CD4-positive, alpha-beta memory T cell (primary cell): Measurements from ENCODE around the gene RNU6-8. TPM values are rescaled to one million over a fixed set of nuclear protein-coding genes. Genes with fewer than 3 reads are reported as not detected.

Source experiments
- CTCF ChIA-PET: fragments of 350-600 bp; sonication (Branson Sonifier 250); formaldehyde crosslinking; loops from one replicate; lab custom pipeline; 2021; ENCODE audit warnings: inconsistent platforms; ENCODE audit not compliant: partially characterized antibody; lab: Charles Lee
- POLR2A ChIA-PET: fragments of 350-600 bp; sonication (Branson Sonifier 250); formaldehyde crosslinking; loops from one replicate; lab custom pipeline; 2021; ENCODE audit not compliant: partially characterized antibody; lab: Charles Lee
- DNase-seq, 5 donors: peaks; one replicate each; pipeline versions ENCODE4 v3.0.0 to v3.0.0-alpha.2; 2020 to 2022; ENCODE audit warnings: mixed read lengths in 1 of 5
- H3K27ac ChIP-seq: one replicate; pipeline ENCODE4 v1.7.0; 2013; ENCODE audit warnings: low read depth, low read length
- H3K27me3 ChIP-seq: 2 replicates; pipeline ENCODE4 v1.7.0; 2013; ENCODE audit warnings: mild to moderate bottlenecking, low read length, moderate library complexity; ENCODE audit not compliant: insufficient read depth
- H3K36me3 ChIP-seq: 2 replicates; pipeline ENCODE4 v1.7.0; 2013; ENCODE audit warnings: mild to moderate bottlenecking, low read length, moderate library complexity; ENCODE audit not compliant: insufficient read depth
- H3K4me1 ChIP-seq: 2 replicates; pipeline ENCODE4 v1.7.0; 2013; ENCODE audit warnings: mild to moderate bottlenecking, low read length, moderate library complexity; ENCODE audit not compliant: insufficient read depth
- H3K4me3 ChIP-seq, 2 donors: one replicate each; pipeline ENCODE4 v1.7.0; 2013; ENCODE audit warnings: low read length in 2 of 2, mild to moderate bottlenecking in 1 of 2
- H3K9me3 ChIP-seq, 2 donors: one replicate each; pipeline ENCODE4 v1.7.0; 2013; ENCODE audit warnings: low read length in 2 of 2, control low read depth in 1 of 2; ENCODE audit not compliant: control insufficient read depth in 1 of 2
- H3K27ac Mint-ChIP-seq, 7 donors: one replicate each; pipeline ENCODE4 v1.8.0; 2020 to 2021; ENCODE audit warnings: mixed read lengths in 7 of 7, mild to moderate bottlenecking in 6 of 7, inconsistent platforms in 3 of 7, moderate library complexity in 3 of 7
- H3K27me3 Mint-ChIP-seq, 2 donors: one replicate each; pipeline ENCODE4 v1.8.0; 2020 to 2021; ENCODE audit warnings: mixed read lengths in 2 of 2
- H3K36me3 Mint-ChIP-seq, 2 donors: one replicate each; pipeline ENCODE4 v1.8.0; 2020 to 2021; ENCODE audit warnings: mixed read lengths in 2 of 2, inconsistent platforms in 1 of 2, mild to moderate bottlenecking in 1 of 2
- H3K4me1 Mint-ChIP-seq, 4 donors: one replicate each; pipeline ENCODE4 v1.8.0; 2020 to 2021; ENCODE audit warnings: mixed read lengths in 4 of 4, mild to moderate bottlenecking in 1 of 4
- H3K4me3 Mint-ChIP-seq, 8 donors: one replicate each; pipeline ENCODE4 v1.8.0; 2020 to 2021; ENCODE audit warnings: mixed read lengths in 8 of 8, mild to moderate bottlenecking in 7 of 8, moderate library complexity in 6 of 8, inconsistent platforms in 3 of 8
- H3K9me3 Mint-ChIP-seq, 8 donors: one replicate each; pipeline ENCODE4 v1.8.0; 2020 to 2021; ENCODE audit warnings: mixed read lengths in 8 of 8, mild to moderate bottlenecking in 5 of 8, inconsistent platforms in 3 of 8, moderate library complexity in 1 of 8
- intact Hi-C: fragments of 100-400 bp; cut with micrococcal nuclease; formaldehyde crosslinking; loops from one replicate; pipeline ENCODE4 v1.15.1; 2023
- polyA plus RNA-seq, 2 donors: library from polyadenylated mRNA; unstranded; fragments of 300-500 nt; fragmentation: Illumina TruSeq; gene quantifications; one replicate each; pipeline ENCODE4 v1.2.3, GENCODE V29; 2021
- total RNA-seq, 2 experiments: library from RNA; stranded (reverse); gene quantifications; one replicate each; pipeline ENCODE4 v1.2.3, GENCODE V29; 2021

RNU6-8 gene
- total and polyA plus RNA-seq, 4 experiments from 2014 or later: not detected

DNA sequence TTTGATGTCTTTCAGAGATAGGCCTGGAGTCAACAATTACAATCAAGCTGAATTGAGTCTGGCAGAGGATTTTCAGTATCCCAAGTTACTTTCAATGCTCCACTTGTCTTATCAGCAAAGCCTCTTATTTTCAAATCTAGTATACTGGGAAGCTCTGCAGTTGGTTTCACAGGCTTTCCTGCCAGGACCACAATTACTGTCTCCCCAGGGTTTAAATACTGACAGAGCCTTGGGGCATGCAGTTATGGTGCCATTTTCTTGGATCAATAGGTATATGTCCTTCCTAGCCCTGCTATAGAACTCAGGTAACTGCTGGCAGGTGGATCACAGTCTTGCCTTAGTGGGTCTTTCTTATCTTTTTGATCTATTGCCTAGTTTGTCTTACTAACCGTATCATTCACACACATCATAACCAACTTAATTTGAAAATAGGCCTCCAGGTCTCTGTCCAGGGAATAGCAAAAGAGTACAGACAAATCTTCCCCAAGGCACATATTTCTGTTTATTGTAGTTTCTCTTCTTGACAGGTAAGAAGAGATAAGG lies 22.4 kb upstream of the RNU6-8 start:
- Histone ChIP-seq H3K27ac (no peak overlapping the region), H3K4me3 (no peak overlapping the region), H3K36me3 (no peaks in the 10 kb centered on the region), H3K4me1 (no peaks in the 10 kb centered on the region), H3K27me3 (no peaks in the 10 kb centered on the region), H3K9me3 (no peaks in the 10 kb centered on the region)
- intact Hi-C loops: no loop called here
- Mint-ChIP-seq H3K9me3 (no peaks in the 10 kb centered on the region), H3K4me3 (no peak overlapping the region), H3K36me3 (no peaks in the 10 kb centered on the region), H3K27ac (peak overlapping the region in 1 of 7 donors; percentile 13), H3K27me3 (peaks cover 2 to 6% of the 10 kb centered on the region in 2 donors), H3K4me1 (no peaks in the 10 kb centered on the region)
- DNase-seq: no peak
- ChIA-PET POLR2A (no interaction called here), CTCF (interaction anchor here (1.1 to 1.4 kb wide), 2 partner anchors 18 to 152 kb away, joined by 3 to 4 read pairs; no protein-coding TSS in a partner anchor)

DNA sequence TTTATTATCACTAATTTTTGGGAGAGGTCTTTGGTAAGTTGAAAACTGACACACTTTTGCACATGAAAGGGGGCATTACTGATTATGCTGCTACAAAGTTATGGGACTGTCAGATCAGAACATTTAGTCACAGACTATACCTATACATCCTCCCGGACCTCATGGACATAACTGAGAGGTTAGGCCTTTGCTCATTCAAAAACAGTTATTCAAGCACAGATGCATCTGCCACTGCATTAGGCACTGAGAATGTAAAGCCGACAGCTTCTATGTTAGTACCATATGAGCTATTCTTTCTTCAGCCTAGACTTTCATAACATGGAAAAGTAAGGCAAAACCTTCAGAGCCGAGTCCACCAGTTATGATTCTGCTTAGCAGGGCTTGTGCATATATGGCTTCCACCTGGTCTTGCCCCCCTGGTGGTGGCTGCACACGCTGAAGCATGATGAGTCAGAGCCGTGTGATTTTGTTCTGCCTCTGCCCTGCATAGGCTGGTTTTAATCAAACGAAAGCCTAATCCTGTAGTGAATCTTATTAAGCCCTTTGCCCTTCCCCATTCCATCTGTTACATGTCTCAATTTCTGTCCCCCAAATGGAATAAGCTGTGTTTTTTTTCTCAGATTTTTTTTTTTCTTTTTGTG lies 21.8 kb upstream of the RNU6-8 start:
- intact Hi-C loops: no loop called here
- H3K36me3 Mint-ChIP-seq: no peaks in the 10 kb centered on the region
- H3K9me3 Mint-ChIP-seq: no peaks in the 10 kb centered on the region
- H3K9me3 ChIP-seq: no peaks in the 10 kb centered on the region
- peaks cover 2 to 6% of the 10 kb centered on the region in 2 donors for H3K27me3 Mint-ChIP-seq
- no peak overlapping the region for H3K4me3 ChIP-seq
- ChIA-PET POLR2A (no interaction called here), CTCF (interaction anchor here (1.1 to 1.4 kb wide), 3 partner anchors 17 to 152 kb away, joined by 3 to 4 read pairs (median 3); no protein-coding TSS in a partner anchor)
- no peaks in the 10 kb centered on the region for H3K4me1 ChIP-seq
- no peaks in the 10 kb centered on the region for H3K4me1 Mint-ChIP-seq
- no peaks in the 10 kb centered on the region for H3K36me3 ChIP-seq
- no peak overlapping the region for H3K27ac ChIP-seq
- no peaks in the 10 kb centered on the region for H3K27me3 ChIP-seq
- H3K4me3 Mint-ChIP-seq: no peak overlapping the region
- H3K27ac Mint-ChIP-seq: no peak overlapping the region
- no peak for DNase-seq

DNA sequence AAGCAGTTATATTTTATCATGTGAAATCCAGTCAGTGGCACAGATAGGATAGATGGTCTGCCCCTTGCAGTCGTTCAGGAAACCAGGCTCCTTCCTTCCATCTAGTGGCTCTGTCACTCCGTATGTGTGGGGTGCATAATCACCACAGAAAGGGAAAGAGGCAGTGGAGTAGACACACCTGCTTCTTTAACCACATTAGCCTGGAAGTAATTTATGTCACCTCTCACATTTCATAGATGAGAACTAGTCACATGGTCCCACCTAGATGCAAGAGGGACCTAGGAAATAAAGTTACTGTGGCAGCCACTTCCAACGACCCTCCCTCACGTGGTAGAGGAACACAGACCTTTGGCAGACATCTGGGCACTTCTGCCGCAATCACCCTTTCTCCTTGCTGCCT lies 14.2 kb upstream of the RNU6-8 start:
- peaks cover 7 to 11% of the 10 kb centered on the region in 2 donors for H3K27me3 Mint-ChIP-seq
- no peak overlapping the region for H3K27ac Mint-ChIP-seq
- no peaks in the 10 kb centered on the region for H3K36me3 Mint-ChIP-seq
- no peak overlapping the region for H3K4me3 Mint-ChIP-seq
- ChIA-PET POLR2A (no interaction called here), CTCF (no interaction called here)
- intact Hi-C loops: no loop called here
- Histone ChIP-seq H3K27ac (no peak overlapping the region), H3K9me3 (no peaks in the 10 kb centered on the region), H3K4me3 (no peak overlapping the region), H3K27me3 (no peaks in the 10 kb centered on the region), H3K4me1 (no peaks in the 10 kb centered on the region), H3K36me3 (no peaks in the 10 kb centered on the region)
- no peak for DNase-seq
- H3K4me1 Mint-ChIP-seq: no peaks in the 10 kb centered on the region
- peaks cover 0 to 2% (median 0%) of the 10 kb centered on the region in 8 donors for H3K9me3 Mint-ChIP-seq

DNA sequence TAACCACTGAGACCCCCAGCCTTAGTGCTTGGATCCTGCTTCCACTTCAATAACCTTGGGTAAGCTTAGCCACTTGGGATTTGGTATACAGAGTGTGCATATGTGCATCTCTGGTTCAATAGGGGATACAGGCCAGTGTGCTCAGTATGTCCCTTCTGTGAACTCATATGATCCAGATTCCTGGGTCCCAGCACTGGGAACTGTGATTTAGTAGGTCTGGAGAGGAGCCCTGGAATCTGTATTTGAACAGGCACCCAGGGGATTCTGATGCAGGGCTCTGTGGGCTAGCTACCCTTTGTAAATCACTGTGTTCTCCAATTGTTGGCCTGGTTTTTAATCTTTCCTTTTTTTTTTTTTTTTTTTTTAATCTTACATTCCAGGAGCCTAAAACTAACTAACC lies 9.8 kb upstream of the RNU6-8 start:
- H3K9me3 Mint-ChIP-seq: peaks cover 0 to 2% (median 0%) of the 10 kb centered on the region in 8 donors
- H3K4me3 ChIP-seq: no peak overlapping the region

DNA sequence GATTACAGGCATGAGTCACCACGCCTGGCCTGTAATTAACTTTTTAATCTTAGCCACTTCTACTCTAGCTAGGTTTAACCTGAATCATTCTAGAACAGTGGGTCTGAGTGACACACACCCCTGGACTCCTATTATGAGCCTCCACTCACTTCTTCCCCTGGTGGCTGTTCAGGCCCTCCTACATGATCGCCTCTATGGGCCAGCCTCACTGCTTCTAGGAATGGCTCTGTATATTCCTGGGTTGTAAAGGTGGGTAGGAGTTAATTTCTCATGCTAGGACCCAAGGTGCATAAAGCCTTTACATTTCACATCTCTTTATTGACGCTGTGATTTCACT lies 8.0 kb upstream of the RNU6-8 start:
- no peak overlapping the region for H3K27ac Mint-ChIP-seq
- intact Hi-C loops: no loop called here

More for the DNA sequence above, 9.8 kb upstream of the RNU6-8 start:
- Mint-ChIP-seq H3K4me3 (no peak overlapping the region), H3K36me3 (no peaks in the 10 kb centered on the region), H3K4me1 (no peaks in the 10 kb centered on the region), H3K27me3 (peaks cover 0 to 8% of the 10 kb centered on the region in 2 donors), H3K27ac (no peak overlapping the region)
- DNase-seq: no peak
- Histone ChIP-seq H3K4me1 (no peaks in the 10 kb centered on the region), H3K27ac (no peak overlapping the region), H3K36me3 (no peaks in the 10 kb centered on the region), H3K9me3 (no peaks in the 10 kb centered on the region), H3K27me3 (no peaks in the 10 kb centered on the region)
- ChIA-PET POLR2A (no interaction called here), CTCF (interaction anchor here (1.0 to 1.3 kb wide), 2 partner anchors 31 to 42 kb away, joined by 3 read pairs; no protein-coding TSS in a partner anchor)
- intact Hi-C loops: no loop called here

DNA sequence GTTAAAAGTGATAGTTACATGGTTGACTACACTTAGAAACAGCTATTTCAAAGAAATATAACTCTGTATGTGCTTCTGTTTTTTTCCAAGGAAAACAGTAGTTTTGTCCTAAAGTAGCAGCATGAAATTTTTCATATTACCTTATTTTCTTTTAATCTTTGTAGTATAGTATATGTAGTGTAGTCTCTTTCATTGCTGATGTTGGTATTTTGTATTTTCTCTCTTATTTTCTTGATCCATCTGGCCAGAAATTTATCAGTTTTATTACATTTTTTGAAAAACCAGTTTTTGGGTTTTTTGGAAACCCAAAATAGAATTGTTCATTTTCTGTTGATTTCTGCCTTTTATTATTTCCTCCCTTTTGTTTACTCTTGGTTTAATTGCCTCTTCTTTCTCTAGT lies 6.4 kb upstream of the RNU6-8 start:
- H3K9me3 Mint-ChIP-seq: peaks cover 0 to 2% (median 0%) of the 10 kb centered on the region in 8 donors
- intact Hi-C loops: no loop called here
- no peak for DNase-seq
- no peaks in the 10 kb centered on the region for H3K36me3 Mint-ChIP-seq
- no peak overlapping the region for H3K4me3 Mint-ChIP-seq
- H3K27ac Mint-ChIP-seq: no peak overlapping the region
- Histone ChIP-seq H3K9me3 (no peaks in the 10 kb centered on the region), H3K27me3 (no peaks in the 10 kb centered on the region), H3K4me3 (no peak overlapping the region), H3K36me3 (no peaks in the 10 kb centered on the region), H3K4me1 (peaks cover 1% of the 10 kb centered on the region), H3K27ac (no peak overlapping the region)
- H3K27me3 Mint-ChIP-seq: peaks cover 0 to 8% of the 10 kb centered on the region in 2 donors
- CTCF ChIA-PET: no interaction called here
- peaks cover 1 to 7% (median 3%) of the 10 kb centered on the region in 4 donors for H3K4me1 Mint-ChIP-seq
- POLR2A ChIA-PET: no interaction called here

More for the DNA sequence above, 8.0 kb upstream of the RNU6-8 start:
- H3K27me3 ChIP-seq: no peaks in the 10 kb centered on the region
- H3K4me1 ChIP-seq: no peaks in the 10 kb centered on the region
- CTCF ChIA-PET: no interaction called here
- Mint-ChIP-seq H3K9me3 (peaks cover 0 to 2% (median 0%) of the 10 kb centered on the region in 8 donors), H3K4me3 (no peak overlapping the region), H3K4me1 (peaks cover 0 to 4% (median 1%) of the 10 kb centered on the region in 4 donors), H3K27me3 (peaks cover 0 to 8% of the 10 kb centered on the region in 2 donors), H3K36me3 (no peaks in the 10 kb centered on the region)
- DNase-seq: no peak
- no peaks in the 10 kb centered on the region for H3K9me3 ChIP-seq
- no peaks in the 10 kb centered on the region for H3K36me3 ChIP-seq
- no peak overlapping the region for H3K4me3 ChIP-seq
- H3K27ac ChIP-seq: no peak overlapping the region
- POLR2A ChIA-PET: no interaction called here

DNA sequence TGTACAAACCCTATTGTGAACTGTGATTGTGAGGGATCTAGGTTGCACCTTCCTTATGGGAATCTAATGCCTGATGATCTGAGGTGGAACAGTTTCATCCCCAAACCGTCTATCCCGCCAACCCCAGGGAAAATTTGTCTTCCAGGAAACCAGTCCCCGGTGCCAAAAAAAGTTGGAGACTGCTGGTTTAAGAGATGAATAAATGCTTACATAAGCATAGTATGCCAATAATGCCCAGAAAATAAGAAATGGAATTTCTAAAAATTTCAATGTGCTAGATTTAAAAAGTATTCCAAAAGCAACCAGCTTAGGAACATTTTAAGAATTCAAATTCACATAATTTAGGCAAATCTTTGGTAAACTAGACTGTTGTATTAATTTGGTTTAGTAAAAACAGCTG lies 5.4 kb upstream of the RNU6-8 start:
- Histone ChIP-seq H3K27ac (no peak overlapping the region), H3K9me3 (no peaks in the 10 kb centered on the region), H3K36me3 (no peaks in the 10 kb centered on the region), H3K27me3 (no peaks in the 10 kb centered on the region), H3K4me3 (no peak overlapping the region), H3K4me1 (peaks cover 9% of the 10 kb centered on the region)
- ChIA-PET POLR2A (no interaction called here), CTCF (interaction anchor here (1.4 kb wide), 1 partner anchor 46 kb away, joined by 4 read pairs; no protein-coding TSS in a partner anchor)
- H3K4me3 Mint-ChIP-seq: no peak overlapping the region
- peaks cover 0 to 8% of the 10 kb centered on the region in 2 donors for H3K27me3 Mint-ChIP-seq
- peaks cover 0 to 5% of the 10 kb centered on the region in 2 donors for H3K36me3 Mint-ChIP-seq
- DNase-seq: no peak
- no peak overlapping the region for H3K27ac Mint-ChIP-seq
- intact Hi-C loops: no loop called here
- H3K4me1 Mint-ChIP-seq: peaks cover 10 to 16% (median 10%) of the 10 kb centered on the region in 4 donors
- peaks cover 0 to 2% (median 0%) of the 10 kb centered on the region in 8 donors for H3K9me3 Mint-ChIP-seq
